H9 (cell line): Measurements from ENCODE around the gene POLA1. TPM values are rescaled to one million over a fixed set of nuclear protein-coding genes. Genes with fewer than 3 reads are reported as not detected.

ENCODE experiments used
- DNase-seq: peaks from one replicate; pipeline ENCODE4 v3.0.0-alpha.2; 2017
- H2AFZ ChIP-seq: one replicate; pipeline ENCODE4 v1.6.1; 2013; ENCODE audit warnings: mild to moderate bottlenecking, low read length, control low read depth, moderate library complexity
- H2AK5ac ChIP-seq: 2 replicates; pipeline ENCODE4 v1.6.1; 2013; ENCODE audit warnings: low read length, control low read depth, mixed read lengths; ENCODE audit not compliant: insufficient read length
- H2BK120ac ChIP-seq: one replicate; pipeline ENCODE4 v1.6.1; 2013; ENCODE audit warnings: low read depth, mild to moderate bottlenecking, low read length, control low read depth, inconsistent platforms; ENCODE audit not compliant: poor library complexity, severe bottlenecking
- H2BK12ac ChIP-seq: 2 replicates; pipeline ENCODE4 v1.6.1; 2013; ENCODE audit warnings: low read length, control low read depth, mixed read lengths, low read depth; ENCODE audit not compliant: insufficient read length
- H2BK15ac ChIP-seq: 2 replicates; pipeline ENCODE4 v1.6.1; 2013; ENCODE audit warnings: low read depth, low read length, control low read depth
- H2BK20ac ChIP-seq: one replicate; pipeline ENCODE4 v1.6.1; 2013; ENCODE audit warnings: low read depth, mild to moderate bottlenecking, low read length, control low read depth, inconsistent platforms; ENCODE audit not compliant: poor library complexity, severe bottlenecking
- H2BK5ac ChIP-seq: 2 replicates; pipeline ENCODE4 v1.6.1; 2013; ENCODE audit warnings: low read length, control low read depth, mixed read lengths; ENCODE audit not compliant: insufficient read length
- H3K14ac ChIP-seq: 2 replicates; pipeline ENCODE4 v1.6.1; 2013; ENCODE audit warnings: low read length, control low read depth; ENCODE audit not compliant: insufficient read depth
- H3K18ac ChIP-seq: 2 replicates; pipeline ENCODE4 v1.6.1; 2013; ENCODE audit warnings: low read depth, mild to moderate bottlenecking, mixed read lengths, low read length, control low read depth; ENCODE audit not compliant: insufficient read length
- H3K23ac ChIP-seq: 2 replicates; pipeline ENCODE4 v1.6.1; 2013; ENCODE audit warnings: low read length, control low read depth, mixed read lengths, low read depth; ENCODE audit not compliant: insufficient read length
- H3K23me2 ChIP-seq: 2 replicates; pipeline ENCODE4 v1.6.1; 2013; ENCODE audit warnings: low read depth, mild to moderate bottlenecking, mixed read lengths, low read length, control low read depth; ENCODE audit not compliant: insufficient read length, poor library complexity, severe bottlenecking
- H3K27ac ChIP-seq: 2 replicates; pipeline ENCODE4 v1.5.1; 2013; ENCODE audit warnings: low read length, control low read depth, mixed read lengths, low read depth; ENCODE audit not compliant: insufficient read length
- H3K27me3 ChIP-seq: 2 replicates; pipeline ENCODE4 v1.6.1; 2013; ENCODE audit warnings: low read length, control low read depth, inconsistent platforms; ENCODE audit not compliant: insufficient read depth
- H3K4ac ChIP-seq: 2 replicates; pipeline ENCODE4 v1.6.1; 2013; ENCODE audit warnings: low read depth, mild to moderate bottlenecking, control low read depth, inconsistent platforms, low read length, moderate library complexity
- H3K4me1 ChIP-seq: 2 replicates; pipeline ENCODE4 v1.6.1; 2013; ENCODE audit warnings: low read length, control low read depth, inconsistent platforms; ENCODE audit not compliant: insufficient read depth
- H3K4me2 ChIP-seq: 2 replicates; pipeline ENCODE4 v1.6.1; 2013; ENCODE audit warnings: low read length, control low read depth, mixed read lengths; ENCODE audit not compliant: insufficient read length, insufficient read depth
- H3K56ac ChIP-seq: 2 replicates; pipeline ENCODE4 v1.6.1; 2013; ENCODE audit warnings: low read depth, mild to moderate bottlenecking, mixed read lengths, low read length, control low read depth; ENCODE audit not compliant: insufficient read length
- H3K79me1 ChIP-seq: 2 replicates; pipeline ENCODE4 v1.6.1; 2013; ENCODE audit warnings: low read depth, mild to moderate bottlenecking, moderate library complexity, low read length, control low read depth, inconsistent platforms; ENCODE audit not compliant: insufficient read depth, poor library complexity, severe bottlenecking
- H3K79me2 ChIP-seq: 2 replicates; pipeline ENCODE4 v1.6.1; 2013; ENCODE audit warnings: low read length, control low read depth, inconsistent platforms; ENCODE audit not compliant: insufficient read depth
- H3K9ac ChIP-seq: 2 replicates; pipeline ENCODE4 v1.6.1; 2013; ENCODE audit warnings: low read length, control low read depth, mixed read lengths; ENCODE audit not compliant: insufficient read length; ENCODE audit errors: extremely low read depth
- H3K9me3 ChIP-seq: one replicate; pipeline ENCODE4 v1.6.1; 2013; ENCODE audit warnings: low read depth, low read length, inconsistent platforms; ENCODE audit not compliant: control insufficient read depth
- H3T11ph ChIP-seq: one replicate; pipeline ENCODE4 v1.6.1; 2013; ENCODE audit warnings: mild to moderate bottlenecking, low read length, control low read depth, inconsistent platforms
- H4K20me1 ChIP-seq: one replicate; pipeline ENCODE4 v1.6.1; 2013; ENCODE audit not compliant: control insufficient read depth, insufficient read length, insufficient read depth
- H4K5ac ChIP-seq: 2 replicates; pipeline ENCODE4 v1.6.1; 2013; ENCODE audit warnings: low read depth, mild to moderate bottlenecking, mixed read lengths, low read length, control low read depth; ENCODE audit not compliant: insufficient read length
- H4K8ac ChIP-seq: replicated peaks from 2 replicates; pipeline ENCODE4 v1.6.1; 2013; ENCODE audit warnings: low read length, control low read depth, mixed read lengths, low read depth; ENCODE audit not compliant: insufficient read length
- H4K91ac ChIP-seq: 2 replicates; pipeline ENCODE4 v1.6.1; 2013; ENCODE audit warnings: low read depth, mild to moderate bottlenecking, moderate library complexity, mixed read lengths, low read length, control low read depth; ENCODE audit not compliant: insufficient read length
- H3K27ac Mint-ChIP-seq, 3 experiments: 2 replicates in 2 of 3; 3 replicates in 1 of 3; pipeline ENCODE4 v1.8.0; 2020 to 2021; ENCODE audit warnings: mixed read lengths in 3 of 3, mild to moderate bottlenecking in 1 of 3, moderate library complexity in 1 of 3
- H3K27me3 Mint-ChIP-seq: 2 replicates; pipeline ENCODE4 v1.8.0; 2021; ENCODE audit warnings: low read depth, mild to moderate bottlenecking, moderate library complexity, mixed read lengths
- H3K36me3 Mint-ChIP-seq, 3 experiments: 2 replicates in 2 of 3; 3 replicates in 1 of 3; pipeline ENCODE4 v1.8.0; 2020 to 2021; ENCODE audit warnings: low read depth in 3 of 3, mixed read lengths in 3 of 3; ENCODE audit not compliant: insufficient read depth in 1 of 3
- H3K4me1 Mint-ChIP-seq, 2 experiments: 2 replicates each; pipeline ENCODE4 v1.8.0; 2020; ENCODE audit warnings: mixed read lengths in 2 of 2
- H3K4me3 Mint-ChIP-seq, 2 experiments: 2 replicates in 1 of 2; 3 replicates in 1 of 2; pipeline ENCODE4 v1.8.0; 2020 to 2021; ENCODE audit warnings: mild to moderate bottlenecking in 2 of 2, mixed read lengths in 2 of 2, moderate library complexity in 1 of 2
- H3K9me3 Mint-ChIP-seq, 2 experiments: 2 replicates in 1 of 2; 3 replicates in 1 of 2; pipeline ENCODE4 v1.8.0; 2020; ENCODE audit warnings: mild to moderate bottlenecking in 2 of 2, mixed read lengths in 2 of 2, moderate library complexity in 1 of 2
- WGBS: extraction: QIAGEN DNeasy Blood & Tissue Kit; methylation state at CpG from one replicate; pipeline ENCODE4 v1.1.7; 2013; ENCODE audit warnings: missing lambda C conversion rate, low lambda C conversion rate, mixed read lengths; ENCODE audit not compliant: insufficient read length; ENCODE audit errors: extremely low coverage; 5-methylcytosine and 5-hydroxymethylcytosine counted together
- total RNA-seq: library from RNA; stranded (reverse); gene quantifications from 2 replicates; pipeline ENCODE4 v1.2.1, GENCODE V29; 2021
- TF ChIP-seq, protein P1 (sequence below): fragments of 200-600 bp; sonication (generic); conservative IDR thresholded peaks from 3 replicates; pipeline ENCODE4 v1.8.0; 2021; ENCODE audit warnings: antibody characterized with exemption, mild to moderate bottlenecking

POLA1 gene
- total RNA-seq, 1 experiment from 2014 or later: 60.2 TPM

DNA sequence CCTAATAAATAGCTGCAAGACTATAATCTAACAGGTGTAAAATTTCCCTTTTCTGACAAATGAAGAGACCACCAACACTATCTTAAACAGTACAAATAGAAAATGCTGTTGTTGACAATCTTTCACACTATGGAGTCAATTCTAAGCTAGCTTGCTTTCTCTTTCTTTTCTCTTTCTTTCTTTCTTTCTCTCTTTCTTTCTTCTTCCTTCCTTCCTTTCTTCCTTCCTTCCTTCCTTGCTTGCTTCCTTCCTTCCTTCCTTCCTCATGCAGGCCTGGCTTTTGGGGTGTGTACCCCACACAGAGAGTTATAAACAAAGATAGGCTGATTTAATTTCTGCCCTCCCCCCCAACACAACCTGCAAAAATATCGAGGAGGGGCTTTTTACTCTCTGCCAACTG lies 330.2 kb downstream of the POLA1 start:
- H4K91ac ChIP-seq: no peak overlapping the region
- H3K4me1 ChIP-seq: peaks cover 2% of the 10 kb centered on the region; the same call in 1 of the 2 replicates
- H3K14ac ChIP-seq: no peak overlapping the region
- H2BK15ac ChIP-seq: no peak overlapping the region
- Mint-ChIP-seq H3K4me1 (peaks cover 64 to 72% of the 10 kb centered on the region in 2 experiments), H3K27me3 (peaks cover 73% of the 10 kb centered on the region), H3K9me3 (peaks cover 0 to 3% of the 10 kb centered on the region in 2 experiments; a peak in 2 of 5 replicates), H3K4me3 (no peak overlapping the region), H3K27ac (no peak overlapping the region), H3K36me3 (no peaks in the 10 kb centered on the region)
- H3K79me1 ChIP-seq: no peaks in the 10 kb centered on the region
- no peak overlapping the region for H3K9ac ChIP-seq
- no peak overlapping the region for H3K18ac ChIP-seq
- TF ChIP-seq, protein P1, sequence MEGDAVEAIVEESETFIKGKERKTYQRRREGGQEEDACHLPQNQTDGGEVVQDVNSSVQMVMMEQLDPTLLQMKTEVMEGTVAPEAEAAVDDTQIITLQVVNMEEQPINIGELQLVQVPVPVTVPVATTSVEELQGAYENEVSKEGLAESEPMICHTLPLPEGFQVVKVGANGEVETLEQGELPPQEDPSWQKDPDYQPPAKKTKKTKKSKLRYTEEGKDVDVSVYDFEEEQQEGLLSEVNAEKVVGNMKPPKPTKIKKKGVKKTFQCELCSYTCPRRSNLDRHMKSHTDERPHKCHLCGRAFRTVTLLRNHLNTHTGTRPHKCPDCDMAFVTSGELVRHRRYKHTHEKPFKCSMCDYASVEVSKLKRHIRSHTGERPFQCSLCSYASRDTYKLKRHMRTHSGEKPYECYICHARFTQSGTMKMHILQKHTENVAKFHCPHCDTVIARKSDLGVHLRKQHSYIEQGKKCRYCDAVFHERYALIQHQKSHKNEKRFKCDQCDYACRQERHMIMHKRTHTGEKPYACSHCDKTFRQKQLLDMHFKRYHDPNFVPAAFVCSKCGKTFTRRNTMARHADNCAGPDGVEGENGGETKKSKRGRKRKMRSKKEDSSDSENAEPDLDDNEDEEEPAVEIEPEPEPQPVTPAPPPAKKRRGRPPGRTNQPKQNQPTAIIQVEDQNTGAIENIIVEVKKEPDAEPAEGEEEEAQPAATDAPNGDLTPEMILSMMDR: no peak
- H4K8ac ChIP-seq: no peak overlapping the region
- no peak overlapping the region for H3K27ac ChIP-seq
- peaks cover 43% of the 10 kb centered on the region for H3K27me3 ChIP-seq
- WGBS: no CpG with 5 or more reads among the region's 1 CpG
- no peak overlapping the region for H2BK12ac ChIP-seq
- H3K23me2 ChIP-seq: peaks cover 19% of the 10 kb centered on the region
- no peak overlapping the region for H2BK5ac ChIP-seq
- H3K56ac ChIP-seq: no peak overlapping the region
- no peak for DNase-seq
- no peak overlapping the region for H4K5ac ChIP-seq
- H3K4ac ChIP-seq: no peak overlapping the region
- H3K23ac ChIP-seq: no peak overlapping the region
- H3K79me2 ChIP-seq: no peaks in the 10 kb centered on the region
- H4K20me1 ChIP-seq: no peaks in the 10 kb centered on the region
- H2BK20ac ChIP-seq: no peak overlapping the region
- no peak overlapping the region for H2BK120ac ChIP-seq
- H2AFZ ChIP-seq: no peak overlapping the region
- H3K4me2 ChIP-seq: no peak overlapping the region
- no peak overlapping the region for H3T11ph ChIP-seq
- no peaks in the 10 kb centered on the region for H3K9me3 ChIP-seq
- H2AK5ac ChIP-seq: no peak overlapping the region
